22Rv1 (cell line): ENCODE data around the gene ZNF600.
"Not testable (repeated sequence)": the region's sequence is repeated elsewhere in the genome, so short reads cannot be mapped to it uniquely, and the experiment has no call there.

Experiments
- ZFX ChIP-seq: fragments of 450-650 bp; IDR thresholded peaks from 2 replicates; pipeline ENCODE4 v1.6.1; 2017; ENCODE audit warnings: antibody characterized with exemption, borderline replicate concordance
- TF ChIP-seq, protein P1 (sequence below): fragments of 450-650 bp; IDR thresholded peaks from 2 replicates; pipeline ENCODE4 v1.5.1; 2017; ENCODE audit warnings: mild to moderate bottlenecking

GRCh38 chr19:52834289-52834688 lies 47.7 kb upstream of the ZNF600 start:
- TF ChIP-seq, protein P1, sequence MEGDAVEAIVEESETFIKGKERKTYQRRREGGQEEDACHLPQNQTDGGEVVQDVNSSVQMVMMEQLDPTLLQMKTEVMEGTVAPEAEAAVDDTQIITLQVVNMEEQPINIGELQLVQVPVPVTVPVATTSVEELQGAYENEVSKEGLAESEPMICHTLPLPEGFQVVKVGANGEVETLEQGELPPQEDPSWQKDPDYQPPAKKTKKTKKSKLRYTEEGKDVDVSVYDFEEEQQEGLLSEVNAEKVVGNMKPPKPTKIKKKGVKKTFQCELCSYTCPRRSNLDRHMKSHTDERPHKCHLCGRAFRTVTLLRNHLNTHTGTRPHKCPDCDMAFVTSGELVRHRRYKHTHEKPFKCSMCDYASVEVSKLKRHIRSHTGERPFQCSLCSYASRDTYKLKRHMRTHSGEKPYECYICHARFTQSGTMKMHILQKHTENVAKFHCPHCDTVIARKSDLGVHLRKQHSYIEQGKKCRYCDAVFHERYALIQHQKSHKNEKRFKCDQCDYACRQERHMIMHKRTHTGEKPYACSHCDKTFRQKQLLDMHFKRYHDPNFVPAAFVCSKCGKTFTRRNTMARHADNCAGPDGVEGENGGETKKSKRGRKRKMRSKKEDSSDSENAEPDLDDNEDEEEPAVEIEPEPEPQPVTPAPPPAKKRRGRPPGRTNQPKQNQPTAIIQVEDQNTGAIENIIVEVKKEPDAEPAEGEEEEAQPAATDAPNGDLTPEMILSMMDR, result not testable (repeated sequence)
- TF ChIP-seq ZFX, result not testable (repeated sequence)
